ENCODE data around the gene CCDC148. TPM values are rescaled to one million over a fixed set of nuclear protein-coding genes. Genes with fewer than 3 reads are reported as not detected.
A peak's percentile ranks its signal among the peaks of the same experiment; 100 is the strongest.

The CCDC148 gene
- under 1 TPM in 1 of 2 experiments, not detected in 1; 0.29 TPM for total RNA-seq

- peak within 1 kb of the TSS; percentile 93 for H3K4me3 Mint-ChIP-seq
- peak within 1 kb of the TSS; percentile 72 for H3K27ac Mint-ChIP-seq
- H3K36me3 Mint-ChIP-seq = no peaks in the 10 kb centered on the region
- peaks cover 28% of the 10 kb centered on the region for H3K4me1 Mint-ChIP-seq (ENCODE audit: low read depth)
- H3K27me3 Mint-ChIP-seq = no peaks in the 10 kb centered on the region
- POLR2A ChIA-PET = interaction anchor here (1.3 kb wide), 1 partner anchor 11 kb away, joined by 3 read pairs; no protein-coding TSS in a partner anchor
- peak; percentile 94 for DNase-seq
- H3K9me3 Mint-ChIP-seq = no peaks in the 10 kb centered on the region
- CTCF ChIA-PET = interaction anchor here (1.0 to 3.9 kb wide), 7 partner anchors 10 to 946 kb away, joined by 3 to 19 read pairs (median 3); no protein-coding TSS in a partner anchor
- intact Hi-C loops (cut with micrococcal nuclease) = loop anchor here (1.0 to 10.0 kb wide), 7 partner anchors 50 to 972 kb away; partner anchors contain the start of gene ACVR1C
These were observed at the start of gene CCDC148, which contains the start of gene PKP4 for GRCh38 chr2:158456309-158457066. CCDC148 (minus strand) TSS chr2:158456753; CDS start chr2:158456439, 314 bp downstream. PKP4 (plus strand) TSS chr2:158456952; CDS start chr2:158533185, 76,233 bp downstream.

GRCh38 chr2:158505448-158505934, 48.9 kb upstream of the CCDC148 start:
- intact Hi-C loops (cut with micrococcal nuclease) = loop anchor here (5.0 kb wide), 2 partner anchors 313 to 608 kb away; no protein-coding TSS in a partner anchor
- no peak overlapping the region for H3K4me3 Mint-ChIP-seq
- ChIA-PET POLR2A (no interaction called here), CTCF (interaction anchor here (1.4 kb wide), 1 partner anchor 47 kb away, joined by 3 read pairs; no protein-coding TSS in a partner anchor)
- H3K27me3 Mint-ChIP-seq = no peaks in the 10 kb centered on the region
- no peak overlapping the region for H3K27ac Mint-ChIP-seq
- no peaks in the 10 kb centered on the region for H3K9me3 Mint-ChIP-seq
- no peak for DNase-seq
- H3K4me1 Mint-ChIP-seq (ENCODE audit: low read depth) = peaks cover 28% of the 10 kb centered on the region
- no peaks in the 10 kb centered on the region for H3K36me3 Mint-ChIP-seq

DNA sequence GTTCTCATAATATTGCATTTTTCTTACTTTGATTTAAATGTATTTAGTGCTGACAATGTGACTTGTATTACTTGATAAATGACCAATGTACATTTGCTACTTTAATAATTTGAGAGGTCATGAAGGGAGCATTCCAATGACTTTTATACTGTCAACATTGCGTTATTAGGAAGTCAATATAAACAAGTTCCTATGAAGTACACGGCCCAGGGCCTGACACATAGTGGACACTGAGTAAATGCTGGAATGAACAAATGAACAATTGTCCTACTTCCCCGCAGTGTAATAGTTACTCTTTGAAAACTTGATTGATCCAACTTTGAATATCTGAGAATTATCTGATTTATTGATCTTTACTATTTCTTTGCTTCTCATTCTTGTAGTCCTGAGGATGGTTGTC, 47.5 kb upstream of the CCDC148 start:
- no peaks in the 10 kb centered on the region for H3K9me3 Mint-ChIP-seq
- no peaks in the 10 kb centered on the region for H3K36me3 Mint-ChIP-seq
- H3K4me3 Mint-ChIP-seq = no peak overlapping the region
- no peak for DNase-seq
- POLR2A ChIA-PET = no interaction called here
- H3K27me3 Mint-ChIP-seq = no peaks in the 10 kb centered on the region
- CTCF ChIA-PET = no interaction called here
- peaks cover 22% of the 10 kb centered on the region for H3K4me1 Mint-ChIP-seq (ENCODE audit: low read depth)
- intact Hi-C loops (cut with micrococcal nuclease) = no loop called here
- no peak overlapping the region for H3K27ac Mint-ChIP-seq

DNA sequence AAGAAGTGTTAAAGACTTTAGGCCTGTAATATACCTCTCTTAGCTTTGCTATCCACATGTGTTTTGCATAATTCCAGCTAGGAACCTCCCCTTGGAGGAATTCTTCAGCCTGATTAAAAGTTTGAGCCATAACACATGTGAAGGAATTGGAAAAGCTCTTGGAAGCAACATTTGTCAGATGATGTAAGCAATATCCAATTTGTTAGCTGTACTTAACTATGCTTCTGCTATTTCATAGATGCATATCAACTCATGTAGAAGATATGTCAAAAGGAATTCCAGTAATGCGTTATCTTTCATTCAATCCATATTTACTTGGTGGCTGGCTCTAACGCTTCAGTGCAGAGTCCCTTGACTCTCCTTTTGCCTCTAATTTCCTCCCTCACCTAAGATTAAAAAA, 46.4 kb upstream of the CCDC148 start:
- H3K4me3 Mint-ChIP-seq = no peak overlapping the region
- H3K27ac Mint-ChIP-seq = no peak overlapping the region
- no peaks in the 10 kb centered on the region for H3K9me3 Mint-ChIP-seq
- DNase-seq = no peak
- POLR2A ChIA-PET = no interaction called here
- no peaks in the 10 kb centered on the region for H3K36me3 Mint-ChIP-seq
- CTCF ChIA-PET = no interaction called here
- H3K27me3 Mint-ChIP-seq = no peaks in the 10 kb centered on the region
- H3K4me1 Mint-ChIP-seq (ENCODE audit: low read depth) = peaks cover 22% of the 10 kb centered on the region
- intact Hi-C loops (cut with micrococcal nuclease) = no loop called here

- ChIA-PET CTCF (no interaction called here), POLR2A (no interaction called here)
- Mint-ChIP-seq H3K27ac (no peak overlapping the region), H3K4me3 (no peak overlapping the region), H3K27me3 (no peaks in the 10 kb centered on the region), H3K9me3 (no peaks in the 10 kb centered on the region), H3K36me3 (peaks cover 3% of the 10 kb centered on the region), H3K4me1 (ENCODE audit: low read depth) (peaks cover 18% of the 10 kb centered on the region)
- intact Hi-C loops (cut with micrococcal nuclease) = no loop called here
- no peak for DNase-seq
These were observed 44.7 kb upstream of the CCDC148 start for GRCh38 chr2:158501301-158501700.

- no peak for DNase-seq
- H3K4me3 Mint-ChIP-seq = no peak overlapping the region
- H3K27me3 Mint-ChIP-seq = no peaks in the 10 kb centered on the region
- POLR2A ChIA-PET = no interaction called here
- no peaks in the 10 kb centered on the region for H3K9me3 Mint-ChIP-seq
- H3K27ac Mint-ChIP-seq = no peak overlapping the region
- intact Hi-C loops (cut with micrococcal nuclease) = no loop called here
- CTCF ChIA-PET = no interaction called here
- H3K36me3 Mint-ChIP-seq = peaks cover 3% of the 10 kb centered on the region
- H3K4me1 Mint-ChIP-seq (ENCODE audit: low read depth) = peaks cover 17% of the 10 kb centered on the region
These were observed 43.8 kb upstream of the CCDC148 start for GRCh38 chr2:158500333-158500732.

- H3K27ac Mint-ChIP-seq = no peak overlapping the region
- intact Hi-C loops (cut with micrococcal nuclease) = no loop called here
- H3K4me3 Mint-ChIP-seq = no peak overlapping the region
- no peak for DNase-seq
- no peaks in the 10 kb centered on the region for H3K27me3 Mint-ChIP-seq
- H3K36me3 Mint-ChIP-seq = peaks cover 3% of the 10 kb centered on the region
- no peaks in the 10 kb centered on the region for H3K9me3 Mint-ChIP-seq
- peaks cover 15% of the 10 kb centered on the region for H3K4me1 Mint-ChIP-seq (ENCODE audit: low read depth)
- POLR2A ChIA-PET = no interaction called here
- CTCF ChIA-PET = no interaction called here
These were observed 42.8 kb upstream of the CCDC148 start for GRCh38 chr2:158499383-158499782.

- DNase-seq = no peak
- CTCF ChIA-PET = no interaction called here
- H3K4me3 Mint-ChIP-seq = no peak overlapping the region
These were observed 42.2 kb upstream of the CCDC148 start for GRCh38 chr2:158498749-158499136.

DNA sequence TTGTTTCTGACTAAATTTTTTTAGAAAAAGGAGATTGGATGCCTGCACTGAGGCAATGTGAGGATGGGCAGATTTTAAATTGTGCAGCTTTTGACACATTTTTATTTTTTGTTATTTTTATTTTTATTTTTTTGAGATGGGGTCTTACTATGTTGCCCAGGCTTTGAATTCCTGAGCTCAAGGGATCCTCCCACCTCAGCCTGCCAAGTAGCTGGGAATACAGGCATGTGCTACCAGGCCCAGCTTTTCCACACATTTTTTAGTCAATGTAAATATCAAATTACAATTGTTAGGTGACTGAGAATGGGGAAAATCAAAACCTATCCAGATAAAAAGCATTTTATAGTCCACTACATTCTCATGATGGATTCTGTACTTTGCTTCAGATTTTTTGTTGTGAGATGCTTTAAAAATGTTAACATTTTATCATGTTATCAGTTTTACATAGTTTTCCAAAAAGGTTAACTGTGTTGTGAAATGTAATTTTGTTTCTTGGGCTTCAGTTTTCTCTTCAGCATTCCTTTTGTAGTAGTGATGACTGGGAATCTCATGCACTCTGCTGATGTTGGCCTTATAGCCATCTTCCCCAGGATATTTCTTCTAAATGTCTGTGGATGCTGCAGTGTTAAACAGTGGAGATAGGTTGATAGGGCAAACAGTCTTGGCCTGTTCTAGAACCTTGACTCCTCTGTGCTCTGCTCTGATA, 41.6 kb upstream of the CCDC148 start:
- H3K27me3 Mint-ChIP-seq = no peaks in the 10 kb centered on the region
- H3K9me3 Mint-ChIP-seq = no peaks in the 10 kb centered on the region
- H3K4me3 Mint-ChIP-seq = no peak overlapping the region
- intact Hi-C loops (cut with micrococcal nuclease) = no loop called here
- peaks cover 15% of the 10 kb centered on the region for H3K4me1 Mint-ChIP-seq (ENCODE audit: low read depth)
- no peak overlapping the region for H3K27ac Mint-ChIP-seq
- peaks cover 3% of the 10 kb centered on the region for H3K36me3 Mint-ChIP-seq
- ChIA-PET POLR2A (no interaction called here), CTCF (no interaction called here)
- no peak for DNase-seq

More at GRCh38 chr2:158498749-158499136, 42.2 kb upstream of the CCDC148 start:
- Mint-ChIP-seq H3K9me3 (no peaks in the 10 kb centered on the region), H3K4me1 (ENCODE audit: low read depth) (peaks cover 15% of the 10 kb centered on the region), H3K27me3 (no peaks in the 10 kb centered on the region), H3K27ac (no peak overlapping the region), H3K36me3 (peaks cover 3% of the 10 kb centered on the region)
- POLR2A ChIA-PET = no interaction called here
- intact Hi-C loops (cut with micrococcal nuclease) = no loop called here

GRCh38 chr2:158497486-158497885, 40.9 kb upstream of the CCDC148 start:
- Mint-ChIP-seq H3K4me1 (ENCODE audit: low read depth) (peaks cover 15% of the 10 kb centered on the region), H3K9me3 (no peaks in the 10 kb centered on the region), H3K36me3 (peaks cover 3% of the 10 kb centered on the region), H3K4me3 (no peak overlapping the region), H3K27me3 (no peaks in the 10 kb centered on the region), H3K27ac (no peak overlapping the region)
- no peak for DNase-seq
- ChIA-PET POLR2A (no interaction called here), CTCF (interaction anchor here (1.2 kb wide), 1 partner anchor 10 kb away, joined by 4 read pairs; no protein-coding TSS in a partner anchor)
- intact Hi-C loops (cut with micrococcal nuclease) = no loop called here

DNA sequence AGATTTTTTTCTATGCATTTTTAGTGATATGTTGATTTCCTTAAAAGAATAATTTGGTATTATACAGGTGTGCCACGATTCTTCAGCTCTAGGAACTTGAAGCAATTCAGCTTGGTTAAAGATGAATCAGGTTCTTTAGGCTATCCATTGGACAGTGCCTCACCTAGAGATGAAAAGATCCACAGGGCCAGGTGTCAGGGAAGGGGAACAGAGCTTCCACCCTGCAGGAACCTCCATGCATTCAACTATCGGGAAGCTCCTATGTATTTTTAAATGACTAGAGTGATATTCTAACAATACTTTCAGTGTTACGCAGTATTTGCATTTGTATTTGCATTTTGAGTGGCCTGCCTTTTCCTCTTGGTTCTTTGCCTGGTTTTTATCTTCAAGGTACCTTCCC, 40.4 kb upstream of the CCDC148 start:
- ChIA-PET CTCF (interaction anchor here (1.2 kb wide), 1 partner anchor 10 kb away, joined by 4 read pairs; no protein-coding TSS in a partner anchor), POLR2A (no interaction called here)
- H3K27ac Mint-ChIP-seq = no peak overlapping the region
- H3K9me3 Mint-ChIP-seq = no peaks in the 10 kb centered on the region
- H3K36me3 Mint-ChIP-seq = peaks cover 3% of the 10 kb centered on the region
- H3K27me3 Mint-ChIP-seq = no peaks in the 10 kb centered on the region
- no peak for DNase-seq
- H3K4me1 Mint-ChIP-seq (ENCODE audit: low read depth) = peaks cover 15% of the 10 kb centered on the region
- H3K4me3 Mint-ChIP-seq = no peak overlapping the region
- intact Hi-C loops (cut with micrococcal nuclease) = no loop called here

DNA sequence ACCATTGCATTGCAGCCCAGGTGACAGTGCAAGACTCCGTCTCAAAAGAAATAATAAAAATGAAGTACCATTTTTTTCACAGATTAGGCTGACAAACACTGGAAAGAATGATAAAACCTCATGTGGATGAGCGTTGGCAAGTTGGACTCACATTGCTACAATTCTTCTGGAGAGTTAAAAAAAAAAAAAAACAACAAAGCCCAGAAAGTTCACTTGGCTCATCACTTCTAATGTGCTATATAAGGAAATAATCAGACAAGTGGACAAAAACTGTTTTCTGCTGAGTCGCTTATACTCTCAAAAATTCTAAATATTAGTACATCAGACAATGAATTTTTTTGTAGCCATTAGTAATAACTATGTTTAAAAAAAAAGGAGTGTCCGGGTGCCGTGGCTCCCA, 38.6 kb upstream of the CCDC148 start:
- Mint-ChIP-seq H3K27me3 (no peaks in the 10 kb centered on the region), H3K27ac (no peak overlapping the region), H3K36me3 (peaks cover 3% of the 10 kb centered on the region), H3K4me1 (ENCODE audit: low read depth) (peaks cover 15% of the 10 kb centered on the region), H3K4me3 (no peak overlapping the region), H3K9me3 (no peaks in the 10 kb centered on the region)
- ChIA-PET CTCF (no interaction called here), POLR2A (no interaction called here)
- no peak for DNase-seq
- intact Hi-C loops (cut with micrococcal nuclease) = no loop called here
